ENCODE measurements around the gene JAK3. TPM values are rescaled to one million over a fixed set of nuclear protein-coding genes. Genes with fewer than 3 reads are reported as not detected.
"Not testable (repeated sequence)": the region's sequence is repeated elsewhere in the genome, so short reads cannot be mapped to it uniquely, and the experiment has no call there.

The JAK3 gene
- total and polyA plus RNA-seq, 10 of the 15 experiments (the other 5 are each of a cell fraction or from before 2014, with no cell fraction given), result 7.8 to 67.9 (median 33.3) TPM

DNA sequence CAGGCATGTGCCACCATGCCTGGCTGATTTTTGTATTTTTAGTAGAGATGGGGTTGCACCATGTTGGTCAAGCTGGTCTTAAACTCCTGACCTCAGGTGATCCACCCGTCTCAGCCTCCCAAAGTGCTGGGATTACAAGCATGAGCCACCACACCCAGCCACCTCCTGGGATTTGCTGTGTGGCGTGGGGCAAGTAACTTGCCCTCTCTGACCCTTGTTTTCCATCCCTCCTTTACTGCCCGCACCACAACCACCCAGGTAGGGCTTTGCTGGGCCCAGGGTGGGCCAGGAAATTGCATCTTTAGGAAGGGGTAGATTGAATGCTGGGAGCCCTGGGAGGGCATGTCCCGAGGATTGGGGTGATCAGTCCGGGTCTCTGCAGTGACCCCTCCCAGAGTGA lies 64.1 kb downstream of the JAK3 start:
- 82% methylated on average over 5 of the region's 5 CpGs for WGBS (ENCODE audit: insufficient coverage, insufficient replicate concordance, low lambda C conversion rate, missing lambda C conversion rate)
- in situ Hi-C loops (cut with MboI); H3K27ac ChIP-seq (ENCODE audit: control insufficient read depth, insufficient read depth); H3K27me3 ChIP-seq (replicated peaks in 1 of 2; ENCODE audit: control insufficient read depth in 2 of 2, insufficient read depth in 2 of 2, low read length in 1 of 2); DNase-seq (ENCODE audit: low read depth, low spot score); FAIRE-seq; BruUV-seq (replicated peaks); H4K20me1 ChIP-seq (ENCODE audit: control insufficient read depth, insufficient read depth); H3K4me2 ChIP-seq (ENCODE audit: control insufficient read depth, insufficient read depth); H3K36me3 ChIP-seq (ENCODE audit: control insufficient read depth in 2 of 2, insufficient read depth in 2 of 2, low read length in 1 of 2); H3K9me3 ChIP-seq (replicated peaks; ENCODE audit: control insufficient read depth, insufficient read depth, low read length); H3K9ac ChIP-seq (ENCODE audit: control insufficient read depth, insufficient read depth, low read length); H3K79me2 ChIP-seq (ENCODE audit: control insufficient read depth, insufficient read depth, low read length); H2AFZ ChIP-seq (ENCODE audit: control insufficient read depth, low read depth, low read length); H3K4me1 ChIP-seq (ENCODE audit: control insufficient read depth, insufficient read depth, low read length); ATAC-seq; POLR2A ChIA-PET; H3K4me3 ChIP-seq: not testable (repeated sequence)
- RAD21 ChIA-PET (ENCODE audit: unreplicated experiment), result interaction anchor here (0.7 to 2.2 kb wide), 6 partner anchors 29 to 87 kb away, joined by 3 to 7 read pairs (median 4); partner anchors contain the start of gene MAP1S
- intact Hi-C loops (cut with micrococcal nuclease; ENCODE audit: unreplicated experiment), result loop anchor here (1.0 to 10.0 kb wide), 2 partner anchors 79 to 151 kb away; partner anchors contain the start of gene CCDC124
- SMC1A ChIA-PET (ENCODE audit: uncharacterized antibody, unreplicated experiment), result interaction anchor here (0.6 to 1.9 kb wide), 6 partner anchors 17 to 80 kb away, joined by 3 to 10 read pairs (median 5); no protein-coding TSS in a partner anchor
- CTCF ChIA-PET, result interaction anchor here (0.6 to 3.2 kb wide), 13 partner anchors 17 to 210 kb away, joined by 3 to 36 read pairs (median 4); partner anchors contain the start of genes FCHO1, JAK3 and RPL18A

DNA sequence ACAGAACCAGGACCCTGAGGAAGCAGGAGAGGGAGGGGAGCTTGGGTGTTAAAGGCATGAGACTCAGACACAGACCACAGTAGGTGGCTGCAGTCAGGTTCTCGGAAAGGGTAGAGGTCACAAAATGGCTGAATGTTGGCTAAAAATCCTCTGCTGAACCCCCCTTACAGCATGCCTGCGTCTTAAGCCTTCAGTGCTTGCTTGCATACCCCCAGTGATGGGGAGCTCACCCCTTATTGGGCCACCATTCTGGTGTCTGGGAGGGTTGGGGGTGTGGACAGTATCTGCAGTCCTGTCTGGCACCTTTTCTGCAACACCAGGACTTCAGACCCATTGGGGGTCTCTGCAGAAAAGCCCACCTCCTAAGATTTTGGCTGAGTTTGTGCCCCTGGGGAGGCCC lies 67.0 kb downstream of the JAK3 start:
- ChIA-PET RAD21 (ENCODE audit: unreplicated experiment) (no interaction called here), POLR2A (interaction anchor here (0.6 kb wide), 1 partner anchor 321 kb away, joined by 6 read pairs; no protein-coding TSS in a partner anchor), CTCF (interaction anchor here (0.8 kb wide), 1 partner anchor 77 kb away, joined by 3 read pairs; no protein-coding TSS in a partner anchor), SMC1A (ENCODE audit: uncharacterized antibody, unreplicated experiment) (no interaction called here)
- no peak overlapping the region for H3K4me2 ChIP-seq (ENCODE audit: control insufficient read depth, insufficient read depth)
- in situ Hi-C loops (cut with MboI) (no loop called here), intact Hi-C loops (cut with micrococcal nuclease; ENCODE audit: unreplicated experiment) (loop anchor here (10.0 kb wide), 1 partner anchor 154 kb away; the partner anchor contains the start of gene CCDC124)
- H3K9ac ChIP-seq (ENCODE audit: control insufficient read depth, insufficient read depth, low read length), result no peak overlapping the region
- no TSS peak for BruUV-seq (replicated peaks)
- FAIRE-seq, result no peak
- no peaks in the 10 kb centered on the region for H3K9me3 ChIP-seq (replicated peaks; ENCODE audit: control insufficient read depth, insufficient read depth, low read length)
- H4K20me1 ChIP-seq (ENCODE audit: control insufficient read depth, insufficient read depth), result no peaks in the 10 kb centered on the region; the same call in 1 of the 2 replicates
- no peak overlapping the region for H3K4me3 ChIP-seq
- WGBS (ENCODE audit: insufficient coverage, insufficient replicate concordance, low lambda C conversion rate, missing lambda C conversion rate), result 94% methylated on average over 2 of the region's 2 CpGs
- H3K27me3 ChIP-seq (replicated peaks in 1 of 2; ENCODE audit: control insufficient read depth in 2 of 2, insufficient read depth in 2 of 2, low read length in 1 of 2), result no peaks in the 10 kb centered on the region
- TF ChIP-seq RELA (IDR thresholded peaks at IDR 0.05; ENCODE audit: borderline replicate concordance, partially characterized antibody), result no peak
- TF ChIP-seq, protein P1, sequence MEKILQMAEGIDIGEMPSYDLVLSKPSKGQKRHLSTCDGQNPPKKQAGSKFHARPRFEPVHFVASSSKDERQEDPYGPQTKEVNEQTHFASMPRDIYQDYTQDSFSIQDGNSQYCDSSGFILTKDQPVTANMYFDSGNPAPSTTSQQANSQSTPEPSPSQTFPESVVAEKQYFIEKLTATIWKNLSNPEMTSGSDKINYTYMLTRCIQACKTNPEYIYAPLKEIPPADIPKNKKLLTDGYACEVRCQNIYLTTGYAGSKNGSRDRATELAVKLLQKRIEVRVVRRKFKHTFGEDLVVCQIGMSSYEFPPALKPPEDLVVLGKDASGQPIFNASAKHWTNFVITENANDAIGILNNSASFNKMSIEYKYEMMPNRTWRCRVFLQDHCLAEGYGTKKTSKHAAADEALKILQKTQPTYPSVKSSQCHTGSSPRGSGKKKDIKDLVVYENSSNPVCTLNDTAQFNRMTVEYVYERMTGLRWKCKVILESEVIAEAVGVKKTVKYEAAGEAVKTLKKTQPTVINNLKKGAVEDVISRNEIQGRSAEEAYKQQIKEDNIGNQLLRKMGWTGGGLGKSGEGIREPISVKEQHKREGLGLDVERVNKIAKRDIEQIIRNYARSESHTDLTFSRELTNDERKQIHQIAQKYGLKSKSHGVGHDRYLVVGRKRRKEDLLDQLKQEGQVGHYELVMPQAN (conservative IDR thresholded peaks at IDR 0.05), result no peak
- H3K27ac ChIP-seq (ENCODE audit: control insufficient read depth, insufficient read depth), result no peak overlapping the region
- H3K79me2 ChIP-seq (ENCODE audit: control insufficient read depth, insufficient read depth, low read length), result no peaks in the 10 kb centered on the region
- H3K36me3 ChIP-seq (ENCODE audit: control insufficient read depth in 2 of 2, insufficient read depth in 2 of 2, low read length in 1 of 2), result peaks cover 4 to 10% of the 10 kb centered on the region in 2 experiments; a peak in 3 of 4 replicates
- H3K4me1 ChIP-seq (ENCODE audit: control insufficient read depth, insufficient read depth, low read length), result peaks cover 16% of the 10 kb centered on the region
- no peak for ATAC-seq
- no peak overlapping the region for H2AFZ ChIP-seq (ENCODE audit: control insufficient read depth, low read depth, low read length)
- no peak for DNase-seq (ENCODE audit: low read depth, low spot score)

All from GM12878 (cell line).